Kidney capillary endothelial cell (primary cell): Measurements from ENCODE around the gene PFN3.
"Not testable (repeated sequence)": the region's sequence is repeated elsewhere in the genome, so short reads cannot be mapped to it uniquely, and the experiment has no call there.

Experiments used
- DNase-seq: peaks from one replicate; pipeline ENCODE4 v3.0.0-alpha.2; 2018; ENCODE audit warnings: low spot score

The PFN3 gene

GRCh38 chr5:177393206-177393765, 7.2 kb downstream of the PFN3 start:
- no peak for DNase-seq

GRCh38 chr5:177392765-177393164, 7.7 kb downstream of the PFN3 start:
- no peak for DNase-seq

GRCh38 chr5:177390363-177391300, 9.8 kb downstream of the PFN3 start:
- DNase-seq, result peak; percentile 88

- DNase-seq, result no peak
These were observed 11.0 kb downstream of the PFN3 start for GRCh38 chr5:177389241-177390169.

- DNase-seq, result no peak
These were observed 11.9 kb downstream of the PFN3 start for GRCh38 chr5:177388521-177389052.

- DNase-seq, result no peak
These were observed 13.1 kb downstream of the PFN3 start for GRCh38 chr5:177387405-177387804.

GRCh38 chr5:177386542-177386941, 13.9 kb downstream of the PFN3 start:
- DNase-seq, result no peak

GRCh38 chr5:177385720-177386119, 14.7 kb downstream of the PFN3 start:
- no peak for DNase-seq

GRCh38 chr5:177384134-177384533, 16.3 kb downstream of the PFN3 start, which contains the start of gene SLC34A1:
TSS of gene SLC34A1 (plus strand) at chr5:177384434. CDS start at chr5:177385742, 1,308 bp downstream.
- no peak for DNase-seq

GRCh38 chr5:177383181-177383580, 17.3 kb downstream of the PFN3 start:
- DNase-seq, result no peak

- no peak for DNase-seq
These were observed 17.9 kb downstream of the PFN3 start for GRCh38 chr5:177382423-177383029.

- DNase-seq, result no peak
These were observed 19.7 kb downstream of the PFN3 start for GRCh38 chr5:177380805-177381126.

GRCh38 chr5:177378884-177379883, 21.3 kb downstream of the PFN3 start:
- DNase-seq, result no peak

- DNase-seq, result no peak
These were observed 22.3 kb downstream of the PFN3 start for GRCh38 chr5:177377851-177378776.

- DNase-seq, result no peak
These were observed 24.4 kb downstream of the PFN3 start for GRCh38 chr5:177376107-177376506.

- not testable (repeated sequence) for DNase-seq
These were observed 24.9 kb downstream of the PFN3 start for GRCh38 chr5:177375516-177375915.

- DNase-seq, result no peak
These were observed 26.2 kb downstream of the PFN3 start for GRCh38 chr5:177374211-177374610.

GRCh38 chr5:177373806-177374205, 26.7 kb downstream of the PFN3 start:
- DNase-seq, result no peak

GRCh38 chr5:177372910-177373309, 27.6 kb downstream of the PFN3 start:
- DNase-seq, result no peak
